Epidermal melanocyte (primary cell): Measurements from ENCODE around the gene CPSF4L.

ENCODE experiments used
- DNase-seq: peaks from one replicate; pipeline ENCODE4 v3.0.0; 2011; ENCODE audit warnings: low spot score; ENCODE audit not compliant: insufficient read length

CPSF4L gene

DNA sequence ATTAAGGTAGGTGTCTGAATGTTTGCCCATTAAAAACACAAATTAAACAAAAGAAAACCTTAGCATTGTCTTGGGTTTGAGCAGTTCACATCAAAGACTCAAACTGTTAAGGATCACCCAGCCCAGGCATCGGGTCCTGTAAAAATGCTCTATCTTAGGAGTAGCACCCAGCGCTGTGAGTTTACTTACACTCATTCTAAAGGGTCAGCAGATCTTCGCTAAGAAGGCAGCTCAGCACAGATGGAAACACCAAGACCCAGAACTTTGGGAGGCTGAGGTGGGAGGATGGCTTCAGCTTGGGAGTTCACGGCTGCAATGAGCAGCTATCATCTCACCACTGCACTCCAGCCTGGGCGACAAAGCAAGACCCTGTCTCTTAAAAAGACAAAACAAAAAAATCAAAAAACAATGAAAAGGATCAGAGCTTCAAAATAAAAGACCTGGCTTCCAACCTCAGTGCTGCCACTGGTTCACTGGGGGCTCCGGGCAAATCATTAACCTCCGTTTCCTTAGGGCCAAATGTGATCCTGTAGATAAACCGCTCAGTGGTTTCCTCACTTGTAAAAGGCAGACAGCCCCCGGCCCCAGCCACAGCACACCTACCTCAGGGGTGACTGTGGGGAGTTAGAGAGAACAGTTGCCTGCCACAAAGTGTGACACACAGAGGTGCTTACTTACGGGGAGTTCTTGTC, 57.7 kb downstream of the CPSF4L start:
- DNase-seq = no peak

DNA sequence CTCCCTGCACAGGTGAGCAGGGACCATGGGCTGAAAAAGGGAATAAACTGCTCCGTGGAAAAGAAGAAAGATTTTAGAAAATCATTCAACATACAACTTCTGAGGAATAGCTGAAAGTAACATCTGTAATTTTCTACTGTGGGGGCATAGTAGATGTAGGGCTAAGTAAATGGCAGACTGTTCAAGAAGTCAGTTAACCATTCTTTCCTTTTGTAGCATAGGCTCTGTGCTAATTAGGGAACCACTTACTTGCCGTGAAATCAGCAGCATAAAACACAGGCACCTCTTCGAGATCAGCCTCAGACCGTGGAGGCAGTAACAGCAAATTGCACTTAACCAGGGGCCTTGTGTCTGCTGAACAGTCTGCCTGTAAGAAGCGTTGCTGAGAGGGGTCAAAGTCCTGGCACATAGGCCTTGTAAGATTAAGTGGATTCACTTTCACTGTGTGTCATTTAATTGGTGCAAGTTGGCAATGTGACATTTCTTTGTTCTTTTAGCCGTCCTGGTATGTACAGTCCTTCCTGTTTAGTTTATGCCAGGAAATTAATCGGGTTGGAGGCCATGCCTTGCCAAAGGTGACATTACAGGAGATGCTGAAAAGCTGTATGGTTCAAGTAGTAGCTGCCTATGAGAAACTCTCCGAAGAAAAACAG, 58.4 kb downstream of the CPSF4L start:
- no peak for DNase-seq

DNA sequence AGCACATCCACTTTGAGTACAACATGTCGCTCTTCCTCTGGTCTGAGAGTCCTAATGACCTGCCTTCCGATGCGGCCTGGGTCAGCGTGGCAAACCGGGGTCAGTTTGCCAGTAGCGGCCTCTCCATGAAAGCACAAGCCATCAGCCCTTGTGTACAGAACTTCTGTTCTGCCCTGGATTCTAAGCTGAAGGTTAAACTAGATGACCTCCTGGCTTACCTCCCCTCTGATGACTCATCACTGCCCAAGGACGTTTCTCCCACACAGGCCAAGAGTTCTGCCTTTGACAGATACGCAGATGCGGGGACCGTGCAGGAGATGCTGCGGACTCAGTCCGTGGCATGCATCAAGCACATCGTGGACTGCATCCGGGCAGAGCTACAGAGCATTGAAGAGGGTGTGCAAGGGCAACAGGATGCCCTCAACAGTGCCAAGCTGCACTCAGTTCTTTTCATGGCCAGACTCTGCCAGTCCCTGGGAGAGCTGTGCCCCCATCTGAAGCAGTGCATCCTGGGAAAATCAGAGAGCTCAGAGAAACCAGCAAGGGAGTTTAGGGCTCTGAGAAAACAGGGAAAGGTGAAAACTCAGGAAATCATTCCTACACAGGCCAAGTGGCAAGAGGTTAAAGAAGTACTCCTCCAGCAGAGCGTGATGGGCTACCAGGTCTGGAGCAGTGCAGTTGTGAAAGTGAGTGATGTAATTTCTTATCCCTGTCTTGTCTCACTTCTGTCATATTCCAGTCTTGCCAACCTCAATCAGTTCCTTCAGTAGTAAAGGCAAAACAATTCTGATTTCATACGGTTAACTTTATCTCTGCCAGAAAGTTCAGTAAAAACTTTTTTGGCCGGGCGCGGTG, 60.2 kb downstream of the CPSF4L start:
- DNase-seq = no peak

DNA sequence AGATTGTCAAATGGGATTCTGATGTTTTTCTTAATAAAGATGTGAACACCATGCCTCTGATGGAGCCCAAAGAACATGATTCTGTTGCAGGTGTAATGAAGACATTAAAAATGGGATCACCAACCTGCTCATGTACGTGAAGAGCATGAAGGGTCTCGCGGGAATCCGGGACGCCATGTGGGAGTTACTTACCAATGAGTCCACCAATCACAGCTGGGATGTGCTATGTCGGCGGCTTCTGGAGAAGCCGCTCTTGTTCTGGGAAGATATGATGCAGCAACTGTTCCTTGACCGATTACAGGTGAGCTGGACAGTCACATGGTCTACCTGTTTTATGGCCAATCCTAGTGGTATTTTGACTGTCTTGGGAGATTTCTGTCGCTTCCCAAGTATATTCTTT, 61.2 kb downstream of the CPSF4L start:
- no peak for DNase-seq

DNA sequence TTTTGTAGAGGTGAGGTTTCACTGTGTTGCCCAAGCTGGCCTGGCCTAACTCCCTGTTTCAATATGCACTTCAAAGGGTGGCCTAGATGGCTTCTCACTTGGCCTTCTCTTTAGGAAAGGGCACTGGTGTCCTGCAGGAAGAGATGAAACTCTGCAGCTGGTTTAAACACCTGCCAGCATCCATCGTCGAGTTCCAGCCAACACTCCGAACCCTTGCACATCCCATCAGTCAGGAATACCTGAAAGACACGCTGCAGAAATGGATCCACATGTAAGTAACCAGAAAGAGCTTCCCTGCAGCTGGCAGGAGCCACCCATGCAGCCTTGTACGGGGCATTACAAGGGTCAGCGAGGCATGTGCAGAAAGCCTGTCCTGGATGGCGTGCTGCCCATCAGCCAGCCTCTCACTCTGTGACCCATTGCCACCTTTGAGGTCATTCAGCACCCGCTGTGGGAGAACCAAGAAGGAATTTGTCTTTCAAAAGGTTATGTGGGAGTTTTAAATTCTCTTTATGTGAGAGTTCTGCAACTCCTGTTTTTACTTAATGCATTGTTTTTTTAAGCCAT, 61.8 kb downstream of the CPSF4L start:
- no peak for DNase-seq

DNA sequence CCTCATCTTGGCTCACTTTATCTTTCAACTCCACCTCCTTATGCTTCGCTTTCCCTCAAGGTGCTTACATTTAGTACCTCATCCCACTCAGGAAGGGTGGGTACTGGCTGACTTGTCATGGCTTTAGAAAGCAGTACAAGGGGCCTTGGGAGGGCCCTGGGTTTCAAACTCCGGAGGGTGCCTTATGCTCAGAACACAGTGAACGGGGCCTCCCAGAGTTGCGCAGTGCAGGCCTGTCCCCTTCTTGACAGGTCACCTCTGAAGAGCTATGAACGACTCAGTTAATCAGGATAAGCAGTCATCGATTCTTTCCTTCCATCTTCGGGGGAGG, 62.8 kb downstream of the CPSF4L start:
- no peak for DNase-seq
